SKM-1 treated with dmso at 0.1 percent for 144 hours (cell line): Measurements from ENCODE around the gene KRTAP12-1.
"Not testable (repeated sequence)": the region's sequence is repeated elsewhere in the genome, so short reads cannot be mapped to it uniquely, and the experiment has no call there.

ENCODE experiments used
- DNase-seq: peaks from one replicate; lab custom pipeline; 2025; ENCODE audit not compliant: unreplicated experiment; lab: John Stamatoyannopoulos, UW

KRTAP12-1 gene

GRCh38 chr21:44699502-44700001 lies 17.6 kb upstream of the KRTAP12-1 start:
- no peak for DNase-seq

GRCh38 chr21:44697811-44698734 lies 16.1 kb upstream of the KRTAP12-1 start:
- DNase-seq = no peak

- DNase-seq = not testable (repeated sequence)
These were observed 15.3 kb upstream of the KRTAP12-1 start, which contains the start of gene KRTAP10-12 for GRCh38 chr21:44697172-44697810. TSS of gene KRTAP10-12 (plus strand) at chr21:44697172. CDS start at chr21:44697202, 30 bp downstream.

GRCh38 chr21:44696572-44696971 lies 14.6 kb upstream of the KRTAP12-1 start:
- no peak for DNase-seq

GRCh38 chr21:44695641-44696040 lies 13.7 kb upstream of the KRTAP12-1 start:
- DNase-seq = no peak

- DNase-seq = no peak
These were observed 13.2 kb upstream of the KRTAP12-1 start for GRCh38 chr21:44695184-44695583.

- no peak for DNase-seq
These were observed 12.8 kb upstream of the KRTAP12-1 start for GRCh38 chr21:44694776-44695175.

- DNase-seq = no peak
These were observed 11.0 kb upstream of the KRTAP12-1 start for GRCh38 chr21:44692798-44693512.

GRCh38 chr21:44691686-44692085 lies 9.7 kb upstream of the KRTAP12-1 start:
- DNase-seq = no peak

GRCh38 chr21:44689740-44690139 lies 7.8 kb upstream of the KRTAP12-1 start:
- DNase-seq = not testable (repeated sequence)

- no peak for DNase-seq
These were observed 5.7 kb upstream of the KRTAP12-1 start for GRCh38 chr21:44687671-44688070.

- DNase-seq = no peak
These were observed 5.0 kb upstream of the KRTAP12-1 start for GRCh38 chr21:44686843-44687561.

GRCh38 chr21:44686000-44686781 lies 4.2 kb upstream of the KRTAP12-1 start:
- DNase-seq = no peak

GRCh38 chr21:44685050-44685449 lies 3.1 kb upstream of the KRTAP12-1 start:
- not testable (repeated sequence) for DNase-seq

GRCh38 chr21:44684483-44684882 lies 2.5 kb upstream of the KRTAP12-1 start:
- no peak for DNase-seq

- no peak for DNase-seq
These were observed 2.1 kb upstream of the KRTAP12-1 start for GRCh38 chr21:44684077-44684476.

GRCh38 chr21:44682580-44683151 lies 703 bp upstream of the KRTAP12-1 start:
- DNase-seq = no peak

- no peak for DNase-seq
These were observed 811 bp downstream of the KRTAP12-1 start for GRCh38 chr21:44681152-44681551.

- no peak for DNase-seq
These were observed 4.1 kb downstream of the KRTAP12-1 start for GRCh38 chr21:44677881-44678280.
